OCI-LY7 (cell line): ENCODE results near the gene ASMT. TPM values are rescaled to one million over a fixed set of nuclear protein-coding genes. Genes with fewer than 3 reads are reported as not detected.
"Not testable (repeated sequence)": the region's sequence is repeated elsewhere in the genome, so short reads cannot be mapped to it uniquely, and the experiment has no call there.

Experiments
- Bru-seq: library from RNA; stranded (reverse); fragments of 400-500 nt; gene quantifications from one replicate; lab custom pipeline; 2021; lab: Mats Ljungman, UMichigan
- BruChase-seq, 2 experiments: library from RNA; stranded (reverse); fragments of 400-500 nt; gene quantifications; one replicate each; lab custom pipeline; 2021; lab: Mats Ljungman, UMichigan
- BruUV-seq: library from RNA; stranded (reverse); fragments of 400-500 nt; replicated peaks from 2 replicates; lab custom pipeline; 2021; lab: Mats Ljungman, UMichigan
- CTCF ChIA-PET: fragments of 300-600 bp; sonication (Branson Sonifier 250); formaldehyde crosslinking; loops from one replicate; lab custom pipeline; 2022; ENCODE audit warnings: antibody characterized with exemption; ENCODE audit not compliant: unreplicated experiment; lab: Charles Lee
- POLR2A ChIA-PET: fragments of 300-600 bp; sonication (Branson Sonifier 250); formaldehyde crosslinking; loops from one replicate; lab custom pipeline; 2022; ENCODE audit warnings: antibody characterized with exemption; lab: Charles Lee
- DNase-seq: peaks from one replicate; pipeline ENCODE4 v3.0.0-alpha.2; 2015; ENCODE audit warnings: low spot score
- H2AFZ ChIP-seq: fragments of 200-600 bp; sonication (generic), shearing (Covaris generic); 2 replicates; pipeline ENCODE4 v1.6.1; 2014; ENCODE audit warnings: mild to moderate bottlenecking, antibody characterized with exemption, low read length, moderate library complexity
- H3K27ac ChIP-seq: fragments of 200-600 bp; sonication (generic); 2 replicates; pipeline ENCODE4 v1.5.1; 2014; ENCODE audit warnings: mixed run types, low read depth, mild to moderate bottlenecking, moderate library complexity, low read length, inconsistent platforms; ENCODE audit not compliant: poor library complexity, severe bottlenecking
- H3K36me3 ChIP-seq: fragments of 200-600 bp; sonication (generic); 2 replicates; pipeline ENCODE4 v1.6.1; 2014; ENCODE audit warnings: mild to moderate bottlenecking, antibody characterized with exemption, low read length, moderate library complexity, mixed read lengths; ENCODE audit not compliant: insufficient read depth
- H3K4me1 ChIP-seq: fragments of 200-600 bp; sonication (generic); 2 replicates; pipeline ENCODE4 v1.5.1; 2014; ENCODE audit warnings: mild to moderate bottlenecking, low read length; ENCODE audit not compliant: insufficient read depth, poor library complexity, severe bottlenecking
- H3K4me2 ChIP-seq: fragments of 200-600 bp; sonication (generic); 2 replicates; pipeline ENCODE4 v1.6.1; 2014; ENCODE audit warnings: mild to moderate bottlenecking, low read length
- H3K4me3 ChIP-seq: fragments of 200-600 bp; sonication (generic); 2 replicates; pipeline ENCODE4 v1.5.1; 2014; ENCODE audit warnings: mild to moderate bottlenecking, low read depth, low read length; ENCODE audit not compliant: poor library complexity, severe bottlenecking
- H3K79me2 ChIP-seq: fragments of 200-600 bp; sonication (generic); 2 replicates; pipeline ENCODE4 v1.6.1; 2016; ENCODE audit warnings: low read depth, mild to moderate bottlenecking, low read length, moderate library complexity, mixed read lengths; ENCODE audit not compliant: insufficient read depth
- H3K9me2 ChIP-seq: fragments of 200-600 bp; sonication (generic); 2 replicates; pipeline ENCODE4 v1.6.1; 2016; ENCODE audit warnings: mild to moderate bottlenecking, low read length, mixed read lengths; ENCODE audit not compliant: insufficient read depth
- H3K9me3 ChIP-seq: fragments of 200-600 bp; sonication (generic); 2 replicates; pipeline ENCODE4 v1.6.1; 2014; ENCODE audit warnings: mild to moderate bottlenecking, mixed run types, low read length, mixed read lengths
- H4K20me1 ChIP-seq: fragments of 200-600 bp; sonication (generic); 2 replicates; pipeline ENCODE4 v1.6.1; 2014; ENCODE audit warnings: mild to moderate bottlenecking, antibody characterized with exemption, low read length, moderate library complexity, mixed read lengths; ENCODE audit not compliant: insufficient read depth
- EZH2phosphoT487 ChIP-seq: fragments of 200-600 bp; sonication (generic); IDR thresholded peaks from 2 replicates; pipeline ENCODE4 v1.6.1; 2018; ENCODE audit warnings: low read depth, borderline replicate concordance, mild to moderate bottlenecking, mixed run types, antibody characterized with exemption, low read length, moderate library complexity, mixed read lengths
- intact Hi-C: fragments of 100-400 bp; cut with micrococcal nuclease; formaldehyde crosslinking; loops from one replicate; pipeline ENCODE4 v1.10.0; 2022; ENCODE audit not compliant: unreplicated experiment
- long read RNA-seq: library from polyadenylated mRNA; stranded (forward); transcript quantifications from one replicate; pipeline ENCODE4 v2.0.0, GENCODE V29; 2022
- total RNA-seq, 2 experiments: library from RNA; depleted of rRNA in 1 of 2; stranded (reverse); fragments of >200 nt in 1 of 2; shearing (Covaris generic) in 1 of 2; gene quantifications; 2 replicates each; pipeline ENCODE4 v1.2.3, GENCODE V29; 2014 to 2022
- TF ChIP-seq, protein P1 (sequence below): fragments of 200-600 bp; sonication (generic); conservative IDR thresholded peaks from 2 replicates; pipeline ENCODE4 v1.5.1; 2014; ENCODE audit warnings: mild to moderate bottlenecking, antibody characterized with exemption, low read length, moderate library complexity, mixed read lengths

ASMT gene, protein sequence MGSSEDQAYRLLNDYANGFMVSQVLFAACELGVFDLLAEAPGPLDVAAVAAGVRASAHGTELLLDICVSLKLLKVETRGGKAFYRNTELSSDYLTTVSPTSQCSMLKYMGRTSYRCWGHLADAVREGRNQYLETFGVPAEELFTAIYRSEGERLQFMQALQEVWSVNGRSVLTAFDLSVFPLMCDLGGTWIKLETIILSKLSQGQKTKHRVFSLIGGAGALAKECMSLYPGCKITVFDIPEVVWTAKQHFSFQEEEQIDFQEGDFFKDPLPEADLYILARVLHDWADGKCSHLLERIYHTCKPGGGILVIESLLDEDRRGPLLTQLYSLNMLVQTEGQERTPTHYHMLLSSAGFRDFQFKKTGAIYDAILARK
- total RNA-seq (2014; rRNA removed; shearing (Covaris generic)) (0.15 and 0.16 TPM in 2 replicates), total RNA-seq (2022) (not detected in 2 replicates), Bru-seq, nascent RNA (percentile 10 among the genes with signal in this experiment), BruChase-seq, experiment 1, labeled RNA remaining after a 6-hour chase (percentile 13 among the genes with signal in this experiment), BruChase-seq, experiment 2, labeled RNA remaining after a 2-hour chase (percentile 13 among the genes with signal in this experiment)
- long read RNA-seq = 0 reads

DNA sequence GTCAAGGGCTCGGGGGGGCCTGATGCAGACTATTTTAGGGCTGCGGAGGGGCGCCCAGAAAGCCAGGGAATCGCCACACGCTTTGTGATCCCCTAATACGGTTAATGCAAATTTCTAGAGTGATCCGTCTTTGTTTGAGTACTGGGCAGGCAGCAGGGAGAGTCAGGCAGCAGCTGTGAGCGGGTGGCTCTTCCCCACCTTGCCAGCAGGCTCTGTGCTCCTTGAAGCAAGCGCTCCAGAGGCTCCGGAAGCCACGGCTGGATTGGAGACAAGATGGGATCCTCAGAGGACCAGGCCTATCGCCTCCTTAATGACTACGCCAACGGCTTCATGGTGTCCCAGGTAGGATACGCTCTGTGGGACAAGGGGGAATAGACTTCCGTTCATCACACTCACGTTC lies at the start of gene ASMT:
Gene ASMT (plus strand): TSS at position 133 of the 400 bp plus-strand sequence. CDS start 141 bp downstream, at position 274.
- H4K20me1 ChIP-seq = no peaks in the 10 kb centered on the region
- BruUV-seq = no TSS peak
- H3K4me2 ChIP-seq = no peak within 1 kb of the TSS
- no peak for DNase-seq
- no peaks in the 10 kb centered on the region for H3K9me3 ChIP-seq
- no peaks in the 10 kb centered on the region for H3K4me1 ChIP-seq
- H3K36me3 ChIP-seq = no peaks in the 10 kb centered on the region
- H2AFZ ChIP-seq = no peak within 1 kb of the TSS
- CTCF ChIA-PET = no interaction called here
- TF ChIP-seq, protein P1, sequence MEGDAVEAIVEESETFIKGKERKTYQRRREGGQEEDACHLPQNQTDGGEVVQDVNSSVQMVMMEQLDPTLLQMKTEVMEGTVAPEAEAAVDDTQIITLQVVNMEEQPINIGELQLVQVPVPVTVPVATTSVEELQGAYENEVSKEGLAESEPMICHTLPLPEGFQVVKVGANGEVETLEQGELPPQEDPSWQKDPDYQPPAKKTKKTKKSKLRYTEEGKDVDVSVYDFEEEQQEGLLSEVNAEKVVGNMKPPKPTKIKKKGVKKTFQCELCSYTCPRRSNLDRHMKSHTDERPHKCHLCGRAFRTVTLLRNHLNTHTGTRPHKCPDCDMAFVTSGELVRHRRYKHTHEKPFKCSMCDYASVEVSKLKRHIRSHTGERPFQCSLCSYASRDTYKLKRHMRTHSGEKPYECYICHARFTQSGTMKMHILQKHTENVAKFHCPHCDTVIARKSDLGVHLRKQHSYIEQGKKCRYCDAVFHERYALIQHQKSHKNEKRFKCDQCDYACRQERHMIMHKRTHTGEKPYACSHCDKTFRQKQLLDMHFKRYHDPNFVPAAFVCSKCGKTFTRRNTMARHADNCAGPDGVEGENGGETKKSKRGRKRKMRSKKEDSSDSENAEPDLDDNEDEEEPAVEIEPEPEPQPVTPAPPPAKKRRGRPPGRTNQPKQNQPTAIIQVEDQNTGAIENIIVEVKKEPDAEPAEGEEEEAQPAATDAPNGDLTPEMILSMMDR = no peak
- TF ChIP-seq EZH2phosphoT487 = no peak
- H3K79me2 ChIP-seq = no peaks in the 10 kb centered on the region
- H3K27ac ChIP-seq = no peak within 1 kb of the TSS
- no peak within 1 kb of the TSS for H3K4me3 ChIP-seq
- no peaks in the 10 kb centered on the region for H3K9me2 ChIP-seq
- intact Hi-C loops = no loop called here
- POLR2A ChIA-PET = no interaction called here

DNA sequence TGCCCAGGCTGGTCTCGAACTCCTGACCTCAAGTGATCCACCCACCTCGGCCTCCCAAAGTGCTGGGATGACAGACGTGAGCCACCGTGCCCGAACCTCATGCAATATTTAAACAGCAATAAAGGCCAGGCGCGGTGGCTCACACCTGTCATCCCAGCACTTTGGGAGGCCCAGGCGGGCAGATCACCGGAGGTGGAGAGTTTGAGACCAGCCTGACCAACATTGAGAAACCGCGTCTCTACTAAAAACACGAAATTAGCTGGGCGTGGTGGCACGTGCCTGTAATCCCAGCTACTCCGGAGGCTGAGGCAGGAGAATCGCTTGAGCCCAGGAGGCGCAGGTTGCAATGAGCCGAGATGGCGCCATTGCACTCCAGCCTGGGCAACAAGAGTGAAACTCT lies 40.7 kb upstream of the ASMT start:
- H3K4me3 ChIP-seq, H3K79me2 ChIP-seq, DNase-seq, H3K9me3 ChIP-seq, BruUV-seq, CTCF ChIA-PET, POLR2A ChIA-PET, H2AFZ ChIP-seq, intact Hi-C loops, H3K27ac ChIP-seq, H3K4me2 ChIP-seq, H3K36me3 ChIP-seq, H3K4me1 ChIP-seq, H3K9me2 ChIP-seq, H4K20me1 ChIP-seq: not testable (repeated sequence)

DNA sequence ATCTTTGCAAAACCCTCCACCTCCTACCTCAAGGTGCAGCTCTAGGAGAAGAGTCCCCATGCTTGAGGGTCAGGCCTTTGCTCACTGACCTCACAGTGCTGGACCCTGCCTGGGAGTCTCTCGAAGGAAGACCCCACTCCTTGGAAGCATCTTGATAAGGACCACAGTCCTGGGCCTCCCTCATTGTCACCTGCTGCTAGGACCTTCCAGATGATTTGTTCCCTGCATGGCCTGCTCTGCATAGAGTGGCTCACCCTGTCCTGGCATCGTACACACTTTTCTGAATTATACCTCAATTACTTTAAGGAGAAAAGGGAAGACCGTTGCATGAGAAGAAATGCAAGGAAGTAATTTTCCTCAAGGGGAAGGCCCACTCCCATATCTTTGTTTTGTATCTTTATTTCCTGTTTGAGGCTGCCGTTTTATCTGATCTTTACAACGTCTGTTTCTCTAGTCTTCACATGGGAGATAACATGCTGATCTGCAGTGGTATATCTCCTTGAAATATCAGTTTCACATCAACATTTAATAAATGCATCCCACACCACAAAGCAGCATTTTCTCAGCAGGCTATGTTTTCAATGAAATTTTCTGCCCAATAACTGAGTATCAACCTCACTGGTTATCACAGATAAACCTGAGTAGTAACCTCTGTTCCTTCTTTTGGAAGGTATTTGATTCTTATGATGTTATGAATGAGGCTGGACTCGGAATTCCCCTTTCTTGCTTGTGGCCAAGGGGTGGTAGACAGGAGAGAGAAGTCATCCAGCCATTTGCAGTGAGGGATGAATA lies 38.5 kb upstream of the ASMT start:
- H3K9me2 ChIP-seq = no peaks in the 10 kb centered on the region
- TF ChIP-seq EZH2phosphoT487 = no peak
- TF ChIP-seq, protein P1 = no peak
- no peak for DNase-seq
- H3K4me3 ChIP-seq = no peak overlapping the region
- no peak overlapping the region for H3K27ac ChIP-seq
- no TSS peak for BruUV-seq
- CTCF ChIA-PET = no interaction called here
- peaks cover 5% of the 10 kb centered on the region for H3K4me1 ChIP-seq
- H2AFZ ChIP-seq = peak overlapping the region; percentile 60; the same call in 1 of the 2 replicates
- H3K36me3 ChIP-seq = no peaks in the 10 kb centered on the region
- H3K79me2 ChIP-seq = no peaks in the 10 kb centered on the region
- intact Hi-C loops = no loop called here
- no peaks in the 10 kb centered on the region for H3K9me3 ChIP-seq
- POLR2A ChIA-PET = no interaction called here
- no peak overlapping the region for H3K4me2 ChIP-seq
- no peaks in the 10 kb centered on the region for H4K20me1 ChIP-seq
